Measurements from ENCODE around the gene TGFBR3. TPM values are rescaled to one million over a fixed set of nuclear protein-coding genes. Genes with fewer than 3 reads are reported as not detected.
A peak's percentile ranks its signal among the peaks of the same experiment; 100 is the strongest.

Gene TGFBR3
- total RNA-seq: 100 to 1,000 TPM in 2 of 5 donors, 10 to 100 TPM in 3; 57.8 to 689 (median 89.9) TPM
- polyA plus RNA-seq: 10 to 100 TPM in 1 of 3 donors, 1 to 10 TPM in 2; 4.2 to 11.1 (median 9.2) TPM
- long read RNA-seq, donor 1, partial matches to known transcripts: 0 of 2 reads
- long read RNA-seq, donor 1, other reads (novel, unspliced or antisense): 0 of 2 reads
- long read RNA-seq, donor 2, full-length matches to known transcripts: 1 of 1 reads
- long read RNA-seq, donor 2, partial matches to known transcripts: 0 of 1 reads
- long read RNA-seq, donor 2, other reads (novel, unspliced or antisense): 0 of 1 reads
- long read RNA-seq, donor 3, full-length matches to known transcripts: 2 of 2 reads
- long read RNA-seq, donor 3, partial matches to known transcripts: 0 of 2 reads
- long read RNA-seq, donor 3, other reads (novel, unspliced or antisense): 0 of 2 reads
- long read RNA-seq, donor 4: 0 reads
- long read RNA-seq, donor 5, full-length matches to known transcripts: 4 of 16 reads
- long read RNA-seq, donor 5, partial matches to known transcripts: 12 of 16 reads
- long read RNA-seq, donor 5, other reads (novel, unspliced or antisense): 0 of 16 reads
- long read RNA-seq, donor 6: 0 reads
- long read RNA-seq, donor 7: 0 reads
- long read RNA-seq, donor 8, full-length matches to known transcripts: 1 of 1 reads
- long read RNA-seq, donor 8, partial matches to known transcripts: 0 of 1 reads
- long read RNA-seq, donor 8, other reads (novel, unspliced or antisense): 0 of 1 reads
- long read RNA-seq, donor 9: 0 reads
- long read RNA-seq, donor 10: 0 reads

- TF ChIP-seq POLR2A (IDR thresholded peaks at IDR 0.05) (no peak), EP300 (IDR thresholded peaks at IDR 0.05) (peak; percentile 11), POLR2AphosphoS5 (IDR thresholded peaks at IDR 0.05) (peak; percentile 82 to 96 (median 93)), CTCF (IDR thresholded peaks at IDR 0.05) (peak in 5 of 7 experiments; percentile 32 to 62 (median 44))
These were observed at the start of gene TGFBR3 for GRCh38 chr1:91885716-91886506. Gene TGFBR3 (minus strand): TSS chr1:91886151. CDS start chr1:91861531, 24,620 bp downstream.

GRCh38 chr1:91929250-91929649 lies 43.3 kb upstream of the TGFBR3 start:
- Histone ChIP-seq H3K4me3 (no peak overlapping the region), H3K4me1 (peaks cover 0 to 12% (median 2%) of the 10 kb centered on the region in 4 donors), H3K27me3 (no peaks in the 10 kb centered on the region), H3K36me3 (no peaks in the 10 kb centered on the region), H3K9me3 (no peaks in the 10 kb centered on the region), H3K27ac (no peak overlapping the region)
- 12 to 25% (median 13%) methylated on average over 2 of the region's 2 CpGs for WGBS, 5 donors
- TF ChIP-seq CTCF (IDR thresholded peaks at IDR 0.05) (no peak), EP300 (IDR thresholded peaks at IDR 0.05) (no peak), POLR2A (IDR thresholded peaks at IDR 0.05) (no peak), POLR2AphosphoS5 (IDR thresholded peaks at IDR 0.05) (no peak)
- peak in 1 of 2 donors; percentile 36 for DNase-seq
- intact Hi-C loops (cut with DNase I; ENCODE audit: low total_unique reads): loop anchor here (5.0 kb wide), 2 partner anchors 417 to 647 kb away; no protein-coding TSS in a partner anchor

More at GRCh38 chr1:91885716-91886506, at the start of gene TGFBR3:
- Histone ChIP-seq H3K9me3 (no peaks in the 10 kb centered on the region), H3K27ac (peak within 1 kb of the TSS; percentile 85 to 93 (median 92)), H3K36me3 (no peaks in the 10 kb centered on the region), H3K4me1 (peaks cover 12 to 58% (median 45%) of the 10 kb centered on the region in 4 donors), H3K4me3 (peak within 1 kb of the TSS; percentile 68 to 94 (median 92)), H3K27me3 (peaks cover 0 to 33% (median 4%) of the 10 kb centered on the region in 3 donors)
- 0 to 1% (median 0%) methylated on average over 23 to 91 of the region's 92 CpGs for WGBS, 5 donors
- peak; percentile 75 to 97 for DNase-seq
- intact Hi-C loops (cut with DNase I; ENCODE audit: low total_unique reads): no loop called here

GRCh38 chr1:91928026-91928425 lies 42.1 kb upstream of the TGFBR3 start:
- H3K27me3 ChIP-seq: no peaks in the 10 kb centered on the region
- WGBS, 5 donors: 84 to 97% (median 91%) methylated on average over 2 of the region's 2 CpGs
- no peak overlapping the region for H3K27ac ChIP-seq
- H3K9me3 ChIP-seq: no peaks in the 10 kb centered on the region
- H3K4me1 ChIP-seq: peaks cover 0 to 12% (median 2%) of the 10 kb centered on the region in 4 donors
- TF ChIP-seq POLR2AphosphoS5 (IDR thresholded peaks at IDR 0.05) (no peak), EP300 (IDR thresholded peaks at IDR 0.05) (no peak), CTCF (IDR thresholded peaks at IDR 0.05) (no peak), POLR2A (IDR thresholded peaks at IDR 0.05) (no peak)
- no peak overlapping the region for H3K4me3 ChIP-seq
- intact Hi-C loops (cut with DNase I; ENCODE audit: low total_unique reads): loop anchor here (5.0 kb wide), 2 partner anchors 416 to 646 kb away; no protein-coding TSS in a partner anchor
- H3K36me3 ChIP-seq: no peaks in the 10 kb centered on the region
- no peak for DNase-seq

Data from stomach (tissue), 19 donors.